Measurements from ENCODE around the gene DR1.
A peak's percentile ranks its signal among the peaks of the same experiment; 100 is the strongest.

DR1 gene
- 132 to 193 (median 159) reads per million in 4 experiments for total RNA-seq

GRCh38 chr1:93345633-93346420 is at the start of gene DR1:
Gene DR1, plus strand, starts transcription at chr1:93345907. Its CDS starts 739 bp downstream, at chr1:93346646.
- peak; percentile 80 for DNase-seq

- no peak for DNase-seq
These were observed 49.1 kb upstream of the DR1 start for GRCh38 chr1:93296555-93297154.

GRCh38 chr1:93301131-93301530 is 44.6 kb upstream of the DR1 start:
- no peak for DNase-seq

- DNase-seq = no peak
These were observed 43.6 kb upstream of the DR1 start for GRCh38 chr1:93302078-93302477.

- DNase-seq = no peak
These were observed 41.0 kb upstream of the DR1 start for GRCh38 chr1:93304716-93305138.

GRCh38 chr1:93306920-93307319 is 38.8 kb upstream of the DR1 start:
- no peak for DNase-seq

GRCh38 chr1:93313026-93313425 is 32.7 kb upstream of the DR1 start:
- DNase-seq = no peak

- DNase-seq = no peak
These were observed 28.5 kb upstream of the DR1 start for GRCh38 chr1:93317207-93317606.

GRCh38 chr1:93317943-93318342 is 27.8 kb upstream of the DR1 start:
- DNase-seq = no peak

GRCh38 chr1:93321720-93322119 is 24.0 kb upstream of the DR1 start:
- DNase-seq = no peak

- DNase-seq = no peak
These were observed 23.4 kb upstream of the DR1 start for GRCh38 chr1:93322349-93322748.

GRCh38 chr1:93323185-93323820 is 22.4 kb upstream of the DR1 start:
- DNase-seq = no peak

GRCh38 chr1:93324486-93325464 is 20.9 kb upstream of the DR1 start:
- no peak for DNase-seq

- DNase-seq = no peak
These were observed 16.6 kb upstream of the DR1 start for GRCh38 chr1:93328809-93329760.

- DNase-seq = no peak
These were observed 15.5 kb upstream of the DR1 start for GRCh38 chr1:93330196-93330595.

GRCh38 chr1:93330617-93331016 is 15.1 kb upstream of the DR1 start:
- no peak for DNase-seq

- DNase-seq = no peak
These were observed 14.3 kb upstream of the DR1 start for GRCh38 chr1:93331412-93331811.

- DNase-seq = no peak
These were observed 13.3 kb upstream of the DR1 start for GRCh38 chr1:93332368-93332767.

- no peak for DNase-seq
These were observed 7.1 kb upstream of the DR1 start for GRCh38 chr1:93338387-93339146.

- no peak for DNase-seq
These were observed 6.5 kb upstream of the DR1 start for GRCh38 chr1:93339171-93339697.
